Measurements from ENCODE around the gene ZNF446.
"Not testable (repeated sequence)": the region's sequence is repeated elsewhere in the genome, so short reads cannot be mapped to it uniquely, and the experiment has no call there.

The ZNF446 gene

DNA sequence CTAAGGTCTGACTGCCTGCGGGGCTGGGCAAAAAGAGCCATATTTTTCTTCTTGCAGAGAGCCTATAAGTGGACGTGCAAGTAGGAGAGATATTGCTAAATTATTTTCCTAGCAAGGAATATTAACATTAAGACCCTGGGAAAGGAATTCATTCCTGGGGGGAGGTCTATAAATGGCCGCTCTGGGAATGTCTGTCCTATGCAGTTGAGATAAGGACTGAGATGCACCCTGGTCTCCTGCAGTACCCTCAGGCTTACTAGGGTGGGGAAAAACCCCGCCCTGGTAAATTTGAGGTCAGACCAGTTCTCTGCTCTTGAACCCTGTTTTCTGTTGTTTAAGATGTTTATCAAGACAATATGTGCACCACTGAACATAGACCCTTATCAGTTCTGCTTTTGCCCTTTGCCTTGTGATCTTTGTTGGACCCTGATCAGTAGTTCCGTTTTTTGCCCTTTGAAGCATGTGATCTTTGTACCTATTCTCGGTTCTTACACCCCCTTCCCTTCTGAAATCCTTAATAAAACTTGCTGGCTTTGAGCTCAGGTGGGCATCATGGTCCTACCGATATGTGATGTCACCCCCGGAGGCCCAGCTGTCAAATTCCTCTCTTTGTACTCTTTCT, 31.6 kb downstream of the ZNF446 start:
- not testable (repeated sequence) for DNase-seq

DNA sequence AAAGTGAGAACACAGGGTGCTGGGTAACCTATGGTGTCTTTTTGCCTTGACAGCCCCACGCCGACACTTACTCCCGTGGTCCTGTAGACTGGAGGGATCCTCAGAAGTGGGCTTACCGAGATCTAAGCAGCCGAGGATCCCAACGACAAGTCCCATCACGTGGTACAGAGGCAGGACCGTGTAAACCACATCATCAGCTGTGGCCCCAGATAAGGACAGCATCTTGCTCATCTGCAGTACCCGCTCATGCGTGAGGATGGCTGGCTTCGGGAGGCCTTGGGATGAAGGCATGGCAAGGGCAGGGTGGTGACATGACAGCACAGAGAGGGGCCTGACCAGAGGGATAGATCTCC, 33.6 kb downstream of the ZNF446 start:
- no peak for DNase-seq

DNA sequence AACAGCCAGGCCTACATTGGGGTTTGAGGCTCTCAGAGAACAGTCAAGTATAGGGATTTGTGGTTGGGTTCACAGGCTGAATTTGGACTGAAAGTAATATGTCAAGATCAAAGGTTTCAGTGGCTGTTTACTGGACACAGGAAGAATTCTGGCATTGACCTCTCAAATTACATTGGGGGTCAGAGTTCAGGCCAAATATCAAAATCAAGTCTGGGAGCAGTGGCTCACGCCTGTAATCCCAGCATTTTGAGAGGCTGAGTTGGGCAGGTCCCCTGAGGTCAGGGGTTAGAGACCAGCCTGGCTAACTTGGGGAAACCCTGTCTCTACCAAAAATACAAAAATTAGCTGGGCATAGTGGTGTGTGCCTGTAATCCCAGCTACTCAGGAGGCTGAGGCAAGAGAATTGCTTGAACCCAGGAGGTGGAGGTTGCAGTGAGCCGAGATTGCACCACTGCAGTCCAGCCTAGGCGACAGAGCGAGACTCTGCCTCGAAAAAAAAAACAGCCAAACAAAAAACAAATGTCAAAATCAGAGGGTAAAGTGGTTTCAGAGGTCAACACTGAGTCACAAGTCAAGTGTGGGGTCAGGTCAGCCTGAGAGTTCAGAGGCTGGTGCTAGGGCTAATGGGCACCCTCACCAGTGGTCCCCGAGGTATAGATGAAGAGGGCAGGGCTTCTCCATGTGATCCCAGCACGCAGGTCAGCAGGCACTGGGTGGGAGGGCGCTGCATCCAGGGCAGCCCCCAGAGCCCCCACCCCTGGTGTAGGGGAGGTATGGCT, 34.1 kb downstream of the ZNF446 start:
- DNase-seq, result no peak

DNA sequence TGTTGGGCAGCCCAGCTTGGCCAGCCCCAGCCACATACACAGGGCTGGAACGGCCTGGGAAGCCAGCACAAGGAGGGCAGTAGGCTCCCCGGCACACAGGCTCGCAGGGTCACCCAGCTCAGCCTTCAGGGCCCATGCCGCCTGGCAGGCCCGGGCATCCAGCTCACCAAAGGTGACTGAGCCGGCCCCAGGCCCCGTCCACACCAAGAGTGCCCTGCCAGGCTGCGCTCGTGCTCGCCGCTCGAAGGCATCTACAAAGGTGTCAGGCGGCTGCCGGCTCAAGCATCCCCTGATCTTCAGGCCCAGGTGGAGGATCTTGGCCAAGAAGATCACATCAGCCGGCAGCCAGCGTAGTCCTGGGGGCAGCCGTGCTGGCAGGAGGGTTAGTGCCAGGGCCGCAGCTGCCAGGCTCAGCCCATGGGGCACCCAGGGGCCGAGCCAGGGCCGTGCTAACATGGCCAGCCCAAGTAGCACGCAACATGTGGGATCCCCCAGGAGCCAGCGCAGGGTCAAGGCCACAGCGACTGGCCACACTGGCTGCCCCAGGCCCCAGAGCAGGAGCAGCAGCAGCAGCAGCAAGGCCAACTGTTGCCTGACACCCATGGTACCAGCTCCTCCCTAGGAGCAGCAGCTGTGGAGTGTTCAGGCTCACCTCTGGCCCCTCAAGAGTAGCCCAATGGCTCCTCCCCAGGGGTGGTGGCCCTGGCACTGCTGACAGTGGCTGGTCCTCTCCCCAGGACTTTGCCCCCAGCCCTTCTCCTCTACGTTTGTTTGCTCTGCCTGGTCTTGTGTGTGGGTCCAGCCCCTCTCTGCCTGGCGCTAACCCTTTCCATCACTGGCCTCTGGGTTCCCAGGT, 35.4 kb downstream of the ZNF446 start, which contains the start of gene SLC27A5:
TSS of gene SLC27A5 (minus strand) at position 640 of the 856 bp plus-strand sequence. CDS start at position 603, 37 bp downstream.
- no peak for DNase-seq

DNA sequence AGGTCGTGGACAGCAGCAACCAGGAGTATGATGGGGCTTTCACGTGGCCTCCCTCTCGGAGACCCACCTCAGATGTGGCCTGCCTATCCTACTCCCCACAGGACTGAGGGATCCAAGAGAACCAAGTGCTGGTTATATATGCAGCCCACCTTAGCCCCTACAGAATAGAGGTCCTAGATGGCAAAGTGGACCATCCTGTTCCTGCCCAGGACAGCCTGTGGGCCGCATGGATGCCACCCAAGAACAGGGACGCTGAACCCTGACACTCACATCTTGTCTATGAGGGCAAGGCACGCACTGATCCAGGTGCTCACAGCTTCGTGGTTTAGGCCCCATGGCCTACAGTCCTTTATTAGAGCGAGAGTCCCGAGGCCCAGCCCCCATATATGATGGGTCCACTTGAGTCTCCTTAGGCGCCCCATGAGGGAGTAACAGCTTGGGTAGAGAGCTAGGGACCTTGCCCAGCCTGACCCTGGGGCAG, 37.1 kb downstream of the ZNF446 start:
- DNase-seq, result no peak

DNA sequence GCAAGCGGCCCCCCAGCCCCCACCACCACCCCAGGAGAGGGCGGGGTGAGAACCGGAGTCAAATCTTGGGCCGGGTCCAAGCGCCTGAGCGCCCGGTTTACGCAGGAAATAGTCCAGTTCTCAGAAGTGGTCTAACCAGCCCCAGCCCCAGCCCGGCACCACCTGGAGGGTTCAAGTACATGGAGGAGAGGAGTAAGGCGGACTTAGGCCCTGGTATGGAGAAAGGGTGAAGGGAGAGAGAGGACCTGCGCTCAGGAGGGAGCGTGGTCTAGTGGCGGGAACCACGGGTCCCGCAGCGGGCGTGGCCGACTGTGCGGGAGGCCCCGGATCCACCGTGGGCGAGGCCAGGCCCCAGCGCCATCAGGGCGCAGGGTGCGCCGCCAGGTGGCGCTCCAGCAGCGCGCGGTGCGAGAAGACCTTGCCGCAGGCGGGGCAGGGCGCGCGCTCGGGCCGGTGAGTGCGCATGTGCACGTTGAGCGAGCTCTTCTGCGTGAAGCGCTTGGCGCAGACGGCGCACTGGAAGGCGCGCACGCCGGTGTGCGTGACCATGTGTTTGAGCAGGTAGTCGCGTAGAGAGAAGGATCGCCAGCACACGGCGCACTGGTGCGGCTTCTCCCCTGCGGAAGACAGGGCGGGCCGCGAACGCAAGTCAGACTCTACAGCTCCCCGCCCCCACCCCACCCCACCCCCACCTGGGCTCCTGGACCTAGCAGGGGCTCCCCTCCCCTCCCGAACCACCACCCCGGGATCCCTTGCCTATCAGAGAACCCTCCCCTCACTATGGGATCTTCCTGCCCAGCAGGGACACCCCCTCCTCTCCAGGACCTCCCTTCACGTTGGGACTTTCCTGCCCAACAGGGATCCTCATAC, 37.8 kb downstream of the ZNF446 start:
- DNase-seq, result peak; percentile 83 to 96

DNA sequence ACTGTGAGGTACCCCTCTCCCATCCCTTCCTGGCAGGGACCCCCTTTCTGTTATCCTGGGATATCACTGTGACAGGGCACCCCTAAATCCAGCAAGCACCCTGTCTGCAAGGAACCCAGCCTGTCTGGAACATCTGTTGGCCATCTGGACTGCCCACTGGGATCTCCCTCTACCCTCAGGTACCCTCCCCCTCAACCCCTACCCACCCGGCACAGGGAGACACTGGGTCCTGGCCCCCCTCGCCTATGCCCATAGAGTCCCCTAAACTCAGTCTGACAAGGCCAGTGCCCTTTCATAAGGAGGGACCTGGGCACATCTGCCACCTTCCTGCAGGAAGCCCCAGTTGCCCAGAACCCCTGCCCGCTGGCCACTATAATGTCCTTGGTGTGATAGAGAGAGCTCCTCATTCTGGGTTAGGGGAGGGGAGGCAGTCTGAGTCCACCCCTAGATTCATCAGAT, 38.4 kb downstream of the ZNF446 start:
- no peak for DNase-seq

DNA sequence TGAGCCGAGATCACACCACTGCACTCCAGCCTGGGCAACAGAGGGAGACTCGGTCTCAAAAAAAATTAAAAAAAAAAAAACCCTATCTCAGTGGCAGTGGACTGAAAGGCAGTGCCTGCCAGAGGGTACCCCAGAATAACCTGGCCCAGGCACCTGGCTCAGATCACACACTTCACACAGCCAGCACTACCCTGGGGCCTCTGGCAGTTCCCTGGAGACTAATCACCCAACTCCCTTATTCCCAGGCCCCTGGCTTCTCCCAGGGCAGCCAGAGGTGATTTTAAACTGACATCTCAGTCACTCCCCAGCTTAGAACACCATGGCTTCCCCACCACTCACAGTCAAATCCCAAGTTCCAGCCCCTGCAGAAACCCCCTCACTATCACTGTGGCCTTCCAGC, 39.1 kb downstream of the ZNF446 start:
- peak in 1 of 2 experiments; percentile 36 for DNase-seq

DNA sequence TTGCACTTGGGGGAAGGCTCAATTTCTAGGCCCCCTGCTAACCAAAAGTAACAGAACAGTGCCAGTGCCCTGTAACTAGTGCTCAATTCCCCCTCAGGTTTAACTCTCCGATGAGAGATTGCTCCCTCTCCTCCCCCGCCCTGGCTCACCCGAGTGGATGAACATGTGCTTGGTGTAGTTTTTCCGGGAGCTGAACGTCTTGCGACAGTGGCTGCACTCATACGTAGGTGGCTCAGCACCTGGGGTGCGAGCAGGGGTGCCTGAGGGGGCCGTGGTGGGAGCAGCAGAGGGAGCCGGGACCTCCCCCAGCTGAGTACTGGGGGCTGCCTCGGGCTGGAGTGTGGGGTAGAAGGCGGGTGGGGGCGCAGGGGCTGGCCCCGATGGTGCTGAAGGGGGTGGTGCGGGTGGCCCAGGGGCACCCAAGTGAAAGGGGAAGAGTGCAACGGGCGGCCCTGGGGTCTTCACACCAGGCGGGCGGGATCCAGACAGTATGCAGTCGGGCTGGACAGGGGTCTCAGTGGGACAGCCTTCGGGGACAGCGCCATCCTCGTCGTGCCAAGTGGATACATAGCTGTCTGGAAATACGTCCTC, 40.2 kb downstream of the ZNF446 start:
- no peak for DNase-seq

DNA sequence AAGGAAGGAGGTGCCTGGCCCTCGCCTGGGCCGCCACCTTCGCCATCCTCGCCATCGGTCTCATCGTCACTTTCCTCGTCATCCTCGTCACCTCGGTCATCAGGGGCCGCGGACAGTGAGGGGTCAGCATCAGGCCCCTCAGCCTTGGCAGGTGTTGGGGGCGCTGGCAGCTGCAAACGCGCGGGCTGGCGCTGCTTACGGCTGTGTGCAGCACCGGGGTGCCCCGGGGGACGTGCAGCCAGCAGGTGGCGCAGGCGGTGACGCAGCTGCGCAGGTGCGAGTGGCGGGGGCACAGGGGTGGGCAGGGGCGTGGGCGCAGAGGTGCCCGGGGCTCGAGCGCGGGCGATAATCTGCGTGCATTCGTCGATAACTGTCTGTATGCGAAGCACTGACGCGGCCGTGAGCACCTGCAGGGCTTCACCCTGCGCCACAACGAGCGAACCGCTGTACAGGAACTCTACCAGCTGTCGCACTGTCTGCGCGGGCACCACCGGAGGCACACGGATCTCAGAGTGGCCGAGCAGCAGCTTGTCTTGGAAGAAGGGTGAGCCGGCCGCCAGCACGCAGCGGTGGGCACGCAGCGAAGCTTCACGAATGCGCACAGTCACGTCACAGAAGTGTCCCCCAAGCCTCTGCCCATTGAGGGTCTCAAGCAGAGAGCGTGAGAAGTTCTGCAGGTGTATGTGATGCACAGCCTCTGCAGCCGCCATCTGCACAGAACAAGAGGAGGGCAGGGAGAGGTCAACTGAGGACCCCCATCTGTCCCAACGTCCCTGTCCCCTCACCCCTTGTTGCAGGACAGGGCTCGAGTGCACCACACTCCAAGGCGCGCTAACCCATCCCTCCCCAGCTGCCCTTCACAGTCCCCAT, 41.0 kb downstream of the ZNF446 start:
- DNase-seq, result peak in 1 of 2 experiments; percentile 85

DNA sequence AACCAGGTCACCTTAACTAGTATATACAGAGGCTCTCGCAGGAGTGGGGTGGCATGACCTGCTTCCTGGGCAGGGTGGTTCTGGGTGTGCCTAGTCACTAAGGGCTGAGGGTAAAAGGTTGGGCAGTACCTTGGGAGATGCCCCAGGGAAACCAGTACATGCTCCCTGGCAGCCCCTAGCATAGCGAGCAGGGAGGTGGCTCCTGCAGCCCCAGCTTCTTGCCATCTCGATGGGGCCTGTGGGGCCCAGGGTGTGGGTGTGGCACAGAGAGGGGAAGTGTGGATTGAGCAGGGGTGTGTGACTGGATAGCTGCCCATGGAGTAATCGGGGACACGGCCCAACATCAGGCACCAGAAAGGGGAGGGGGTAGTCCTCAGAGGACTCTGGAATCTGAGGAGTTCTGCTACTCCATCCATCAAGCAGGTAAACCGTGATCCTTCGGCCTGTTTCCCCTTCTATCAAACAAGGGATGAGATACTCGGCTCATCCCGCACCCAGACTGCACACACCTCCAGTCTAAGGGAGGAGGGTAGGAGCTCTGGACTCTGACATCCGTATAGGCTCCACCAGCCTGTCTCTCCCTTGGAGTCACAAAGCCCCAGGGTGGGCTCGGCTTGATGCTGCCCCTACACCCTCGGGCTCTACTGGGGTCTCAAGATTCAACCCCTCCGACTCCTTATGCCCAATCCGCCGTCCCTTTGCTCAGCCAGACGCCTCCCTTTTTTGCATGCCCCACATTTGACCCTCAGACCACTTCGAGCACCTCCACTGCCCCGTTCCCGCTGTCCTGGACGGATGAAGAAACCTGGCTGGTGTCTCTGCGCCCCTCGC, 42.3 kb downstream of the ZNF446 start:
- DNase-seq, result peak in 1 of 2 experiments; percentile 44

DNA sequence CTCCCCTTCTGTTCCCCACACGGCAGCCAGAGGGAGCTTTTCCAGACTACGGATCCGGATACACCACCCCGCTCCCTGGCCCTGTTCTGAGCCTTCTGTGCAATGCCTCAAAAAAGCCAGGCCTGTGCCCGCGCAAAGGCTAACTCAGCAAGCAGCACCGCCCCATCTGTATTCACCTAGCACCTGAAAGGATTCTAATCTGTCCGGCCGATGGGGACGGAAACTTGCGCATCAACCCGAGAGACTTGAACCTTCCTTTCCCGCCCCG, 42.9 kb downstream of the ZNF446 start:
- peak; percentile 55 to 88 for DNase-seq

DNA sequence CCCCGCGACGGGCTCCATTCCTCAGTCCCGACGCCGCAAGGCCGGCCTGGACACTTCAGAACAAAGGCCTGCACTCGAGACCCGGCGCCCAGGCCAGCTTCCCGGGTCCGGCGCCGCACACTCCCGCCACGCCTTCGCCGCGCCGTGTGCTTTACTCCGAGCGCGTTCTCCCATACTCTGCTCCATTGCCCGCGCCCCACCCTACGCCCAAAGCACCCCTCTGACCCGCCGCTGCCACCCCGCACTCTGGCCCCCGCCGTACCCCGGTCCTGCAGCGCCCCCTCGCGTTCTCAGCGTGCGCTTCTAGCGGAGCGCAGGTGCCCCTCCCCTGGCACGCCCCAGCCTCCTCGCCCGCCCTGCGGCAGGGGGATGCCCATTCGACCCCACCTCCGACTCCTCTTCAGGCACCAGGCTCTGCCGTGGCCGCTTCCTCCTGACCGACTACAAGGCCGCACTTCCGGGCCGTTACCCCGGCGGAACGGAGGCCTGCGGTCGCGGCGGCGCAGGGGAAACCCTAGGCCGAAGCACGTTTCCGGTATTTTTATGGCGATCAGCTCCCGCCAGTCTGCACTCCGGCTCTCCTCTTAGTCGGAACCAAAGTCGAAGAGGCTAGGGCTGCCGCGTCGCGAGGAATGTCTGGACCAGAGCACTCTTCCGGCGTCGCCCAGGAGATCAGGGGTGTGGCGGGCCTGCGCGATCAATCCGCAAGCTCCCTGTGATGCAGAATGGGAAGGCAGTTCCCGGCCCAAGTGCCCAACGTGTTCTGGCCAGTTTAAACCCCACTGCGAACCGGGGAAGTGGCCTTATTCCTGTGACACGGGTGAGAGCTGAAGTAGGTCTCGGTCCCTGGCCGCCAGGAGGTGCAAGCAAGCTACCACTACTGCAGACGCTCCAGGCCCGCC, 43.5 kb downstream of the ZNF446 start, which contains the start of gene ZBTB45:
TSS of gene ZBTB45 (minus strand) at position 456 of the 902 bp plus-strand sequence. CDS start 2,137 bp downstream, outside the sequence.
- DNase-seq, result peak; percentile 91 to 97

DNA sequence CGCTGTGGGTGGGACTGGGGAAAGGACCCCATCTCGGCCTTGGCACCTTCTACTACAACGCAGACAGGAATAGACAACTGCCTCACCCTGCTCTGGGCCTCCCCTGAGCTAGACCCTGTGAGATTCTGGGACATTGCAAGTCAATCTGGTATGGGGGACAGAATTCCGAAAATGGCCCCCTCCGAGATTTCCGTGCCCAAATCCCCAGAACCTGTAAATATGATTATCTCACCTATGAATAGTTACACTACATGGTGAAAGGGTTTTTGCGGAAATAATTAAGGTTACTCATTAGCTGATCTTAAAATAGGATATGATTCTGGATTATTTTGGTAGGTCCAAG, 44.1 kb downstream of the ZNF446 start:
- DNase-seq, result no peak

DNA sequence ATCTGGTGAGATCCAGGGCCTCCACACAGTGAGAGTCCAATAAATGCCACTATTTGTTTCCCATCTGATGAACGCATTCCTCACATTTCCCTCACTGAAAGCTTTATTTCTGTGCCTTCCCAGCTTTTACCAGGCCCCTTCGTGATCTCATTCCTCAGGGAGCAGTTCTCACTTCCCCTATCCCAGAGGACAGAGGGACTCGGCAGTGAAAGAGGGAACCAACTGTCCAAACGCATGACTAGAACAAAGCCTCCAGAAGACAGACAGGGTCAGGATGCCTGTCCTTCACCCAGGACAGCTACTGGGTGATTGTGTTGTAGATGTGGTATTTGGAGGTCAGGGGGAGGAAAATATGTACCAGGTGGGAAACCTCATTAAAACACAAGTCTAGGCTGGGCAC, 45.5 kb downstream of the ZNF446 start:
- DNase-seq, result no peak

DNA sequence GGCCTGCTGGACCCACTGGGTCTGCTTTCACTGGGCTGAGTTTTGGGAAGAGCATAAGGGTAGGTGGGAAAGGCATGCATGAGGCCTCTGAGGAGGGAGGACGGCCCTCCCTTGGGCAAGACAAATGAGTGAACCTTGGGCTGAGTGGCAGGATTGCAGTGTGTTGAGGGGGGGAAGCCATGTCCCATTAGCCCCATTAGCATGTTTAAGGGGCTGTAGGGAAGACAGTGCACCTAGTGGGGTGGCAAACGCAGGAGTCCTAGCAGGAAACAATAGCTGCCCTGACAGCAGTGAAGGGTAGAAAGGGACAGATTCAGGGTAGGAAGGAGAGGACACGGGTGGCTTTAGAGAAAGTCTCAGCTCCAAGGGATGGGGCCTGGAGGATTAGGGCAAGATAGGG, 46.6 kb downstream of the ZNF446 start:
- no peak for DNase-seq

DNA sequence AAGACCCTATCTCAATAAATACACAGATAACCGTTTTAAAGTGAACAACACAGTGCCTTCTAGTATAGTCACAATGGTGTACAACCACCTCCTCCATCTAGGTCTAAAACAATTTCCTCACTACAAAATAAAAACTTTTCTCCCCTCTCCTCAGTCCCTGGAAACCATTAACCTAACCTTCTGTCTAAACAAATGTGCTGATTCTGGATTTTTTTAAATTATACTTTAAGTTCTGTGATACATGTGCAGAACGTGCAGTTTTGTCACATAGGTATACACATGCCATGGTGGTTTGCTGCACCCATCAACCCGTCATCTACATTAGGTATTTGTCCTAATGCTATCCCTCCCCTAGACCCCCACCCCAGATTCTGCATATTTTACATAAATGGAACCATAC, 53.3 kb downstream of the ZNF446 start:
- DNase-seq, result no peak

Data from NCI-H526 (cell line).